OCI-LY7 (cell line): Measurements from ENCODE around the gene STPG3. TPM values are rescaled to one million over a fixed set of nuclear protein-coding genes. Genes with fewer than 3 reads are reported as not detected.
"Not testable (repeated sequence)": the region's sequence is repeated elsewhere in the genome, so short reads cannot be mapped to it uniquely, and the experiment has no call there.

ENCODE experiments used
- BruUV-seq: library from RNA; stranded (reverse); fragments of 400-500 nt; replicated peaks from 2 replicates; lab custom pipeline; 2021; lab: Mats Ljungman, UMichigan
- CTCF ChIA-PET: fragments of 300-600 bp; sonication (Branson Sonifier 250); formaldehyde crosslinking; loops from one replicate; lab custom pipeline; 2022; ENCODE audit warnings: antibody characterized with exemption; ENCODE audit not compliant: unreplicated experiment; lab: Charles Lee
- POLR2A ChIA-PET: fragments of 300-600 bp; sonication (Branson Sonifier 250); formaldehyde crosslinking; loops from one replicate; lab custom pipeline; 2022; ENCODE audit warnings: antibody characterized with exemption; lab: Charles Lee
- DNase-seq: peaks from one replicate; pipeline ENCODE4 v3.0.0-alpha.2; 2015; ENCODE audit warnings: low spot score
- H2AFZ ChIP-seq: fragments of 200-600 bp; sonication (generic), shearing (Covaris generic); 2 replicates; pipeline ENCODE4 v1.6.1; 2014; ENCODE audit warnings: mild to moderate bottlenecking, antibody characterized with exemption, low read length, moderate library complexity
- H3K27ac ChIP-seq: fragments of 200-600 bp; sonication (generic); 2 replicates; pipeline ENCODE4 v1.5.1; 2014; ENCODE audit warnings: mixed run types, low read depth, mild to moderate bottlenecking, moderate library complexity, low read length, inconsistent platforms; ENCODE audit not compliant: poor library complexity, severe bottlenecking
- H3K36me3 ChIP-seq: fragments of 200-600 bp; sonication (generic); 2 replicates; pipeline ENCODE4 v1.6.1; 2014; ENCODE audit warnings: mild to moderate bottlenecking, antibody characterized with exemption, low read length, moderate library complexity, mixed read lengths; ENCODE audit not compliant: insufficient read depth
- H3K4me1 ChIP-seq: fragments of 200-600 bp; sonication (generic); 2 replicates; pipeline ENCODE4 v1.5.1; 2014; ENCODE audit warnings: mild to moderate bottlenecking, low read length; ENCODE audit not compliant: insufficient read depth, poor library complexity, severe bottlenecking
- H3K4me2 ChIP-seq: fragments of 200-600 bp; sonication (generic); 2 replicates; pipeline ENCODE4 v1.6.1; 2014; ENCODE audit warnings: mild to moderate bottlenecking, low read length
- H3K4me3 ChIP-seq: fragments of 200-600 bp; sonication (generic); 2 replicates; pipeline ENCODE4 v1.5.1; 2014; ENCODE audit warnings: mild to moderate bottlenecking, low read depth, low read length; ENCODE audit not compliant: poor library complexity, severe bottlenecking
- H3K79me2 ChIP-seq: fragments of 200-600 bp; sonication (generic); 2 replicates; pipeline ENCODE4 v1.6.1; 2016; ENCODE audit warnings: low read depth, mild to moderate bottlenecking, low read length, moderate library complexity, mixed read lengths; ENCODE audit not compliant: insufficient read depth
- H3K9me2 ChIP-seq: fragments of 200-600 bp; sonication (generic); 2 replicates; pipeline ENCODE4 v1.6.1; 2016; ENCODE audit warnings: mild to moderate bottlenecking, low read length, mixed read lengths; ENCODE audit not compliant: insufficient read depth
- H3K9me3 ChIP-seq: fragments of 200-600 bp; sonication (generic); 2 replicates; pipeline ENCODE4 v1.6.1; 2014; ENCODE audit warnings: mild to moderate bottlenecking, mixed run types, low read length, mixed read lengths
- H4K20me1 ChIP-seq: fragments of 200-600 bp; sonication (generic); 2 replicates; pipeline ENCODE4 v1.6.1; 2014; ENCODE audit warnings: mild to moderate bottlenecking, antibody characterized with exemption, low read length, moderate library complexity, mixed read lengths; ENCODE audit not compliant: insufficient read depth
- EZH2phosphoT487 ChIP-seq: fragments of 200-600 bp; sonication (generic); IDR thresholded peaks from 2 replicates; pipeline ENCODE4 v1.6.1; 2018; ENCODE audit warnings: low read depth, borderline replicate concordance, mild to moderate bottlenecking, mixed run types, antibody characterized with exemption, low read length, moderate library complexity, mixed read lengths
- intact Hi-C: fragments of 100-400 bp; cut with micrococcal nuclease; formaldehyde crosslinking; loops from one replicate; pipeline ENCODE4 v1.10.0; 2022; ENCODE audit not compliant: unreplicated experiment
- total RNA-seq, 2 experiments: library from RNA; depleted of rRNA in 1 of 2; stranded (reverse); fragments of >200 nt in 1 of 2; shearing (Covaris generic) in 1 of 2; gene quantifications; 2 replicates each; pipeline ENCODE4 v1.2.3, GENCODE V29; 2014 to 2022
- TF ChIP-seq, protein P1 (sequence below): fragments of 200-600 bp; sonication (generic); conservative IDR thresholded peaks from 2 replicates; pipeline ENCODE4 v1.5.1; 2014; ENCODE audit warnings: mild to moderate bottlenecking, antibody characterized with exemption, low read length, moderate library complexity, mixed read lengths

The STPG3 gene
- total RNA-seq, 2 experiments from 2014 or later, result 0.73 to 2.7 TPM

DNA sequence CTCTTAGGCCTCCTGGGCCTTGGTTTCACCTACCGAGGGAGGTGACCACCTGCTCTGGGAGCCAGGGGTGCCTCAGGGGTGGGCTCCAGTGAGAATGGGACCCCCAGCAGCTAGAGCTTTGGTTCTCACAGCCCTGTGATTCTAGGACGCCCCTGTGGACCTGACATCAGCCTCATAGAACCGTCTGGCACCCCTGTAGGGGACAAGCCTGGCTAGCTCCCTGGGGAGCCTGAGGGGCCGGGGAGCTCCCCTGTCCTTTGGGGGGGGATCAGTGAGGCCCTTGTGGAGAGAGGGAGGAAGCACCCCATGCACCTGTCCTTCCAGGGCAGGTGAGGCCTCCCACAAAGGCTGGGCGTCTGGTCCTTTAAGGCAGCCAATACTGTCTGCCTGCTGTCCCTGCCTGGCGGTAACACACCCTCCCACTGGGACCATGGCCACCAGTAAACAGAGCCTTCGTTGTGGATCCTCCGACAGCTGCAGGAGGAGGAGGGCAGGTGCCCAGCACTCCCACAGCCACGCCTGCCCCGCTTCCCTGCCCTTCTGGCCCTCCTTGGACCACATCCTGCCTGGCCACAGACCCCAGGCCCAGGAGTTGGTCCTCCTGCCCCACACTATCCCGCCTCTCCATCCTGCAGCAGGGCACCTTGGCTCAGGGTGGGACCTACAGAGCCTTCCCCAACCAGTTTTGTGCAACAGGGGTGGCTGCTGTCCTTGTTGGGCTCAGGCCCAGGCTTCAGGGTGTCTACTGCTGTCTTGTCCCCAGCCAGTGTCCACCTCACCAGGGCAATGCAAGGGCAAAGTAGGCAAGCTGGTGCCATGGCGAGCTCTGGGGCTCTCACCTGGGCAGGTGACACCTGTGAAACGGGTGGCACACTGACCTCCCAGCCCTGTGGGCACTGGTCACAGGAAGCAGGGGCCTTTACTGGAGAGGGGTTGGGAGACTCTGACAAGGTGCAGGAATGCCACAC, 13.0 kb upstream of the STPG3 start:
- peak overlapping the region; percentile 75 for H3K4me2 ChIP-seq
- no TSS peak for BruUV-seq
- H4K20me1 ChIP-seq, result peaks cover 14% of the 10 kb centered on the region
- peaks cover 32% of the 10 kb centered on the region for H3K79me2 ChIP-seq
- H3K9me3 ChIP-seq, result no peaks in the 10 kb centered on the region
- TF ChIP-seq, protein P1, sequence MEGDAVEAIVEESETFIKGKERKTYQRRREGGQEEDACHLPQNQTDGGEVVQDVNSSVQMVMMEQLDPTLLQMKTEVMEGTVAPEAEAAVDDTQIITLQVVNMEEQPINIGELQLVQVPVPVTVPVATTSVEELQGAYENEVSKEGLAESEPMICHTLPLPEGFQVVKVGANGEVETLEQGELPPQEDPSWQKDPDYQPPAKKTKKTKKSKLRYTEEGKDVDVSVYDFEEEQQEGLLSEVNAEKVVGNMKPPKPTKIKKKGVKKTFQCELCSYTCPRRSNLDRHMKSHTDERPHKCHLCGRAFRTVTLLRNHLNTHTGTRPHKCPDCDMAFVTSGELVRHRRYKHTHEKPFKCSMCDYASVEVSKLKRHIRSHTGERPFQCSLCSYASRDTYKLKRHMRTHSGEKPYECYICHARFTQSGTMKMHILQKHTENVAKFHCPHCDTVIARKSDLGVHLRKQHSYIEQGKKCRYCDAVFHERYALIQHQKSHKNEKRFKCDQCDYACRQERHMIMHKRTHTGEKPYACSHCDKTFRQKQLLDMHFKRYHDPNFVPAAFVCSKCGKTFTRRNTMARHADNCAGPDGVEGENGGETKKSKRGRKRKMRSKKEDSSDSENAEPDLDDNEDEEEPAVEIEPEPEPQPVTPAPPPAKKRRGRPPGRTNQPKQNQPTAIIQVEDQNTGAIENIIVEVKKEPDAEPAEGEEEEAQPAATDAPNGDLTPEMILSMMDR, result no peak
- no peak for TF ChIP-seq EZH2phosphoT487
- H3K27ac ChIP-seq, result peak overlapping the region; percentile 29
- POLR2A ChIA-PET, result interaction anchor here (0.8 to 3.3 kb wide), 2 partner anchors 16 to 17 kb away, joined by 3 to 26 read pairs; partner anchors contain the start of gene NELFB
- no peaks in the 10 kb centered on the region for H3K9me2 ChIP-seq
- intact Hi-C loops, result loop anchor here (2.0 kb wide), 2 partner anchors 31 to 169 kb away; no protein-coding TSS in a partner anchor
- peaks cover 15% of the 10 kb centered on the region for H3K36me3 ChIP-seq
- H3K4me1 ChIP-seq, result peaks cover 59% of the 10 kb centered on the region
- no peak overlapping the region for H2AFZ ChIP-seq
- CTCF ChIA-PET, result interaction anchor here (0.5 to 0.6 kb wide), 3 partner anchors 31 to 199 kb away, joined by 3 to 5 read pairs (median 3); no protein-coding TSS in a partner anchor
- peak overlapping the region; percentile 80 for H3K4me3 ChIP-seq
- DNase-seq, result no peak

DNA sequence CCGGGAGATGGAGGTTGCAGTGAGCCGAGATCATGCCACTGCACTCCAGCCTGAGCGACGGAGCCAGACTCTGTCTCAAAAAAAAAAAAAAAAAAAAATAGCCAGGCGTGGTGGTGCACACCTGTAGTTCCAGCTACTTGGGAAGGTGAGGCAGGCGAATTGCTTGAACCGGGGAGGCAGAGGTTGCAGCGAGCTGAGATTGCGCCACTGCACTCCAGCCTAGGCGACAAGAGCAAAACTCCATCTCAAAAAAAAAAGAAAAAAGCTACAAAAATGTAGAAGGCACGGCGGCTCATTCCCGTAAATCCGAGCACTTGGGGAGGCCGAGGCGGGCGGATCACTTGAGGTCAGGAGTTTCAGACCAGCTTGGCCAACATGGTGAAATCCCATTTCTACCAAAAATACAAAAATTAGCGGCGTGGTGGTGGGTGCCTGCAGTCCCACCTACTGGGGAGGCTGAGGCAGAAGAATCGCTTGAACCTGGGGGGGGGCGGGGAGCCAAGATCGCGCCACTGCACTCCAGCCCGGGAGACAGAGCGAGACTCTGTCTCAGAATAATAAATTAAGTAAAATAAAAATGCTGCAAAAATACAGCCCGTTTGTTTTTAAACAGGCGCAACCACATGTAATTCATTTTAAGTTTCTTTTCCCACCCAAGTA, 11.4 kb upstream of the STPG3 start:
- CTCF ChIA-PET, result interaction anchor here (0.7 kb wide), 1 partner anchor 392 kb away, joined by 3 read pairs; no protein-coding TSS in a partner anchor
- Histone ChIP-seq H3K36me3 (peaks cover 28% of the 10 kb centered on the region), H3K4me3 (peak overlapping the region; percentile 80), H3K27ac (peak overlapping the region; percentile 89), H3K4me2 (peak overlapping the region; percentile 75), H3K79me2 (peaks cover 34% of the 10 kb centered on the region), H4K20me1 (peaks cover 14% of the 10 kb centered on the region), H3K4me1 (peaks cover 67% of the 10 kb centered on the region)
- not testable (repeated sequence) for H3K9me2 ChIP-seq, H3K9me3 ChIP-seq, BruUV-seq, DNase-seq, H2AFZ ChIP-seq
- intact Hi-C loops, result loop anchor here (2.0 kb wide), 1 partner anchor 37 kb away; the partner anchor contains the start of gene TOR4A
- POLR2A ChIA-PET, result interaction anchor here (1.2 to 3.3 kb wide), 3 partner anchors 15 to 110 kb away, joined by 3 to 26 read pairs (median 4); partner anchors contain the start of gene NELFB

DNA sequence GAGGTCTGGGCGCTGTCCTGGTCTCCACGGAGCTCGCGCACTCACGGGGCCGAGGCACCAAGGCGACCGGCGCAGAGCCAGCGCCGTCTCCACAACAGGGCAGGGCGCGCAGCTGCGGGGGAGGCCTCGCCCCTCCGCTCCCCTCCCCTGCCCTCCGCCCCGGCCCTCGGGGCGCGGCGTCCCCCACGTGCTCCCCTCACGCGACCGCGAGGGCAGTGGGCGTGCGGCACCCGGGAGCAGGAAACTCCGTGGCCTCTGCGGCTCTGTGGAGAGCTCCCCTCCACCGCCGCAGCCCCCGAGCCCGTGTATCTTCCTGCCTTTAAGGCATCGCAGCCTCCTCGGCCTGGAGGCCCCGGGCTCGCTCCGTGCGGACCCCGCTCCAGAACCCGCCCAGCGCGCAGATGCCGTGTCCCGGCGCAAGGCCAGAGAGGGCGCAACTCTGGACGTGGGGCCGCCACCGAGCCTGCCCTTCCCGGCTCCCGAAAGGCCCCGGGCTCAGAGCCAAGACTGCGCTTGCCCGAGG, 10.7 kb upstream of the STPG3 start:
- CTCF ChIA-PET, result interaction anchor here (0.6 to 1.0 kb wide), 2 partner anchors 89 to 104 kb away, joined by 3 read pairs; no protein-coding TSS in a partner anchor
- peak; percentile 74 for DNase-seq
- TF ChIP-seq, protein P1, result 0 out of 2 replicates have a peak, but pooled peaks have one; percentile 32
- TF ChIP-seq EZH2phosphoT487, result no peak
- Histone ChIP-seq H3K9me3 (no peaks in the 10 kb centered on the region), H3K79me2 (peaks cover 34% of the 10 kb centered on the region), H3K9me2 (no peaks in the 10 kb centered on the region), H3K4me1 (peaks cover 60% of the 10 kb centered on the region), H4K20me1 (peaks cover 14% of the 10 kb centered on the region), H2AFZ (no peak overlapping the region; the same call in 1 of the 2 replicates), H3K27ac (peak overlapping the region; percentile 89), H3K4me2 (peak overlapping the region; percentile 75), H3K36me3 (peaks cover 28% of the 10 kb centered on the region), H3K4me3 (peak overlapping the region; percentile 80)
- BruUV-seq, result TSS peak; percentile 78
- intact Hi-C loops, result loop anchor here (2.0 kb wide), 1 partner anchor 36 kb away; the partner anchor contains the start of gene TOR4A
- POLR2A ChIA-PET, result interaction anchor here (0.7 to 3.3 kb wide), 11 partner anchors 15 to 235 kb away, joined by 3 to 26 read pairs (median 3); partner anchors contain the start of genes NELFB and SAPCD2
